Measurements from ENCODE around the gene DGKB. TPM values are rescaled to one million over a fixed set of nuclear protein-coding genes. Genes with fewer than 3 reads are reported as not detected.
A peak's percentile ranks its signal among the peaks of the same experiment; 100 is the strongest.

The DGKB gene
- total and polyA plus RNA-seq, 2 of the 8 experiments (the other 6 are each of a cell fraction or from before 2014, with no cell fraction given) = 1.9 to 2.6 TPM

- no peak for TF ChIP-seq USF2 (IDR thresholded peaks at IDR 0.05; ENCODE audit: low read length)
- TF ChIP-seq ASH2L (IDR thresholded peaks at IDR 0.05; ENCODE audit: low read length) = peak; percentile 82
- TF ChIP-seq RFX5 (IDR thresholded peaks at IDR 0.05; ENCODE audit: borderline replicate concordance, low read depth, low read length) = no peak
- TF ChIP-seq RBBP5 (IDR thresholded peaks at IDR 0.05; ENCODE audit: borderline replicate concordance, low read depth, low read length) = peak; percentile 51; the same call in 1 of the 2 replicates
- TF ChIP-seq TEAD4 (IDR thresholded peaks at IDR 0.05; ENCODE audit: low read depth, low read length) = no peak
- TF ChIP-seq KDM5A (IDR thresholded peaks at IDR 0.05; ENCODE audit: low read length) = no peak
- peak in 1 of 2 experiments; percentile 41; a peak in 1 of 3 replicates for TF ChIP-seq POLR2A (IDR thresholded peaks at IDR 0.05; ENCODE audit: control extremely low read depth in 1 of 2, low read depth in 2 of 2, low read length in 2 of 2)
- no peak for TF ChIP-seq POLR2AphosphoS5 (IDR thresholded peaks at IDR 0.05; ENCODE audit: low read depth, low read length)
- TF ChIP-seq BRCA1 (IDR thresholded peaks at IDR 0.05; ENCODE audit: low read depth, low read length) = no peak
- no peak for TF ChIP-seq CHD2 (IDR thresholded peaks at IDR 0.05; ENCODE audit: low read length)
- no peak for TF ChIP-seq YY1 (IDR thresholded peaks at IDR 0.05; ENCODE audit: low read depth, low read length)
- TF ChIP-seq POU5F1 (IDR thresholded peaks at IDR 0.05; ENCODE audit: low read depth, low read length) = no peak
- TF ChIP-seq BACH1 (IDR thresholded peaks at IDR 0.05; ENCODE audit: low read length) = no peak
- TF ChIP-seq GABPA (IDR thresholded peaks at IDR 0.05; ENCODE audit: borderline replicate concordance, insufficient read depth, low read length) = no peak
- TF ChIP-seq TAF7 (optimal IDR thresholded peaks at IDR 0.05; ENCODE audit: borderline replicate concordance, low read depth, low read length) = no peak
- TF ChIP-seq RXRA (IDR thresholded peaks at IDR 0.05; ENCODE audit: insufficient read depth, low read depth, low read length) = no peak
- TF ChIP-seq ZNF274 (IDR thresholded peaks at IDR 0.05; ENCODE audit: borderline replicate concordance, extremely low read depth, low read length) = no peak
- TF ChIP-seq KDM1A (IDR thresholded peaks at IDR 0.05; ENCODE audit: borderline replicate concordance, low read length) = no peak
- TF ChIP-seq KDM4A (IDR thresholded peaks at IDR 0.05; ENCODE audit: low read depth, low read length, severe bottlenecking) = peak; percentile 73
- no peak for TF ChIP-seq BCL11A (IDR thresholded peaks at IDR 0.05; ENCODE audit: low read depth in 2 of 2, low read length in 2 of 2)
- no peak for TF ChIP-seq ATF2 (IDR thresholded peaks at IDR 0.05; ENCODE audit: low read length)
- no peak for TF ChIP-seq CREB1 (IDR thresholded peaks at IDR 0.05)
- TF ChIP-seq TAF1 (IDR thresholded peaks at IDR 0.05; ENCODE audit: low read depth, low read length) = peak; percentile 64; the same call in 1 of the 2 replicates
Measured at GRCh38 chr7:14902589-14903067, at the start of gene DGKB (continued).

All from H1 (cell line).